ENCODE results near the gene RFT1. TPM values are rescaled to one million over a fixed set of nuclear protein-coding genes. Genes with fewer than 3 reads are reported as not detected.

Gene RFT1
- total RNA-seq, 2 experiments from 2014 or later: 8.5 to 10.2 TPM

DNA sequence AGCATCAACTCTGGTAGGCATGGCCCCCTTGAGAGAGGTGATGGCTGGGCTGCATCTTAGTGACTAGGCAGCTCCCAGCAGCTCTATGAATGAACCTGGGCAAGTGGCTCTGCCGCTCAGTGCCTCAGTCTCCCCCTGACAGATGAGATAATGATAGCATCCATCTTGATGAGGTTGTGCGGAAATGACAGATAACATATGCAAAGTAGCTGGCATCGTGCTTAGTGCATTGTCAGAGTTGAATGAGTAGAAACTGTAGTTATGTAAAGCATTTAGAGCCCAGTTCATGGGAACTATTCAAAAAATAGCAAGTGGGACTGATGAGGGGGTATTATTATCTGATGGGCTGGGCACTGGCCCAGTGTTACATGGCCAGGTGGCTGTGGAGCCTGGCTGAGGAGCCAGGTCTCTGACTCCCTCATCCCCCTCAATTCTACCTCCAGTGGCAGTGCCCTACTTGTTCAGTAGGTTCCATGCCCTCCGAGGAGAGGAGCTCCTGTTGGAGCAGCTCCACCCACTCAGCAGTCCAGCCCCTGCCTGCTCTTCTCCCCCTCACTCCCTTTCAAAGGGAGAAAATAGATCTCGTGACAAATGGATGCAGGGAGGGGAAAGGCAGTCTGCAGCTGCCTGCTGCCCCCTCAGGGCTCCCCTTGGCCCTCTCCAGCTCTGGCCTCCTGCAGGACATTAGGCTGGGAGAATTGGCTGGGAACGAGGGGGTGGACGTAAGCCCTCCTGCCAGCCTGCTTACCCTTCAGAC, 37.4 kb upstream of the RFT1 start:
- no peak overlapping the region for H3K4me3 Mint-ChIP-seq

DNA sequence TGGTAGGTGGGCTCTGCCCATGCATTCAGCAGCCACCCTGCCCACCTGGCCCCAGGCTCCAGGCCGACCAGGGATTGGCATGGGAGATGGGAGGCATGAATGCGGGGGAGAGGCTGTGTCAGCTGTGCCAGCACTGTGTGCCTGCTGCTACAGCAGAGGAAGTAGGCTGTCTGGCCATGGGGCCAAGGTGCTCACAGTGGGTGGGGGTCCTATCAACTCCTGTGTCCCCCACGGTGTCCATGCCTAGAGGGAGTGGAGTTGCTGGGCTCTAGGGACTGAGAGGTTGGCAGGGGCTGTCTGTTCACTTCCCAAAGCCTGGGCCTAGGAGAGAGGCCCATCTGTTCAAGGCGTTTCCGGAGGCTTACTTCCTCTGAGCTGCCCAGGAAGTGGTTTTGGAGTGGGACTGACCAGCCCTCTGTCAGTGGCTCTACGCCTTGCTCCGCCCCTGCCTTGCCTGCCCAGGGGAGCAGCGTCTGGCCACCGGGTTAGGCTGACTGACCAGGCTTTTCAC, 36.6 kb upstream of the RFT1 start:
- no peak for TF ChIP-seq CTCF (IDR thresholded peaks at IDR 0.05)
- Histone ChIP-seq H3K36me3 (ENCODE audit: insufficient read depth, low read length) (peaks cover 5% of the 10 kb centered on the region), H3K4me1 (ENCODE audit: insufficient read depth, low read length) (peaks cover 65% of the 10 kb centered on the region), H3K27ac (ENCODE audit: low read depth in 1 of 2, low read length in 2 of 2) (no peak overlapping the region), H3K27me3 (ENCODE audit: control insufficient read depth in 1 of 2, insufficient read depth in 2 of 2, low read length in 2 of 2) (no peaks in the 10 kb centered on the region), H3K4me3 (ENCODE audit: low read length) (no peak overlapping the region), H3K9me3 (ENCODE audit: control insufficient read depth in 1 of 2, insufficient read depth in 1 of 2, low read length in 2 of 2) (no peaks in the 10 kb centered on the region)
- no peaks in the 10 kb centered on the region for H3K27me3 Mint-ChIP-seq
- H3K4me3 Mint-ChIP-seq: no peak overlapping the region
- no peaks in the 10 kb centered on the region for H3K36me3 Mint-ChIP-seq (ENCODE audit: low read depth)
- intact Hi-C loops (cut with DNase I, micrococcal nuclease): loop anchor here in 1 of 2 experiments (10.0 kb wide), 1 partner anchor 178 kb away; the partner anchor contains the start of gene DCP1A
- H3K9me3 Mint-ChIP-seq: no peaks in the 10 kb centered on the region
- DNase-seq (peak in 2 of 14 experiments; percentile 46 to 53), ATAC-seq (ENCODE audit: poor library complexity) (no peak)
- H3K27ac Mint-ChIP-seq: no peak overlapping the region
- CTCF ChIA-PET: no interaction called here
- POLR2A ChIA-PET: no interaction called here
- peaks cover 35% of the 10 kb centered on the region for H3K4me1 Mint-ChIP-seq (ENCODE audit: low read depth)

More for the DNA sequence above, 37.4 kb upstream of the RFT1 start:
- no peaks in the 10 kb centered on the region for H3K36me3 Mint-ChIP-seq (ENCODE audit: low read depth)
- Histone ChIP-seq H3K36me3 (ENCODE audit: insufficient read depth, low read length) (peaks cover 5% of the 10 kb centered on the region), H3K4me3 (ENCODE audit: low read length) (no peak overlapping the region), H3K9me3 (ENCODE audit: control insufficient read depth in 1 of 2, insufficient read depth in 1 of 2, low read length in 2 of 2) (no peaks in the 10 kb centered on the region), H3K27ac (ENCODE audit: low read depth in 1 of 2, low read length in 2 of 2) (no peak overlapping the region), H3K27me3 (ENCODE audit: control insufficient read depth in 1 of 2, insufficient read depth in 2 of 2, low read length in 2 of 2) (no peaks in the 10 kb centered on the region), H3K4me1 (ENCODE audit: insufficient read depth, low read length) (peaks cover 58% of the 10 kb centered on the region)
- no peak for ATAC-seq (ENCODE audit: poor library complexity)
- no peaks in the 10 kb centered on the region for H3K9me3 Mint-ChIP-seq
- no peak overlapping the region for H3K27ac Mint-ChIP-seq
- intact Hi-C loops (cut with DNase I, micrococcal nuclease): loop anchor here in 1 of 2 experiments (10.0 kb wide), 1 partner anchor 177 kb away; the partner anchor contains the start of gene DCP1A
- ChIA-PET POLR2A (no interaction called here), CTCF (no interaction called here)
- TF ChIP-seq CTCF (IDR thresholded peaks at IDR 0.05): no peak
- DNase-seq: no peak
- no peaks in the 10 kb centered on the region for H3K27me3 Mint-ChIP-seq
- H3K4me1 Mint-ChIP-seq (ENCODE audit: low read depth): peaks cover 30% of the 10 kb centered on the region

DNA sequence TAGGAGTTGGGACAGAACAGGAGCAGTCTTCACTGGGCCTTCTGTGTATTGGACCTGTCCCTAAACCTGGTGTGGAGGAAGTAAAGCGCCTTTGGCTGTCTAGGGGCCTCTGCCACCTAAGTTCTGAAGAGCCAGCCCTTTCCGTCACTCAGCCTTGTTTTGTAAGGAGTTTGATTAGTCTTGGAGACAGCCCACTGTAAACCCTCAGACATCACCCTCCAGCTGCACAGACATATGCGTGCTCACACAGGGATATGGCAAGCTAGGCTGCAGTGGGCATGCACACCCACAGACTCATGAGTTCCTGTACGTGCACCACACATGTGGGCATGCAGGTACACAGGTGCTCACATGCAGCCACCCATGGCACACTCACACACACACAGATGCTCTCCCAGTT, 36.0 kb upstream of the RFT1 start:
- Mint-ChIP-seq H3K9me3 (no peaks in the 10 kb centered on the region), H3K4me1 (ENCODE audit: low read depth) (peaks cover 35% of the 10 kb centered on the region), H3K4me3 (no peak overlapping the region), H3K27ac (no peak overlapping the region), H3K27me3 (no peaks in the 10 kb centered on the region), H3K36me3 (ENCODE audit: low read depth) (no peaks in the 10 kb centered on the region)
- Histone ChIP-seq H3K27me3 (ENCODE audit: control insufficient read depth in 1 of 2, insufficient read depth in 2 of 2, low read length in 2 of 2) (no peaks in the 10 kb centered on the region), H3K4me3 (ENCODE audit: low read length) (no peak overlapping the region), H3K9me3 (ENCODE audit: control insufficient read depth in 1 of 2, insufficient read depth in 1 of 2, low read length in 2 of 2) (no peaks in the 10 kb centered on the region), H3K4me1 (ENCODE audit: insufficient read depth, low read length) (peaks cover 61% of the 10 kb centered on the region), H3K36me3 (ENCODE audit: insufficient read depth, low read length) (peaks cover 5% of the 10 kb centered on the region), H3K27ac (ENCODE audit: low read depth in 1 of 2, low read length in 2 of 2) (no peak overlapping the region)
- no peak for ATAC-seq (ENCODE audit: poor library complexity)
- ChIA-PET CTCF (no interaction called here), POLR2A (no interaction called here)
- intact Hi-C loops (cut with DNase I, micrococcal nuclease): loop anchor here in 1 of 2 experiments (10.0 kb wide), 1 partner anchor 179 kb away; the partner anchor contains the start of gene DCP1A
- TF ChIP-seq CTCF (IDR thresholded peaks at IDR 0.05): no peak
- no peak for DNase-seq
